GM12891 (cell line): ENCODE data around the gene CMTM3.

Experiments used
- PAX5 ChIP-seq: IDR thresholded peaks from 2 replicates; pipeline ENCODE4 v1.6.1; 2011; ENCODE audit warnings: low read length, moderate library complexity, mild to moderate bottlenecking; ENCODE audit not compliant: insufficient read depth, severe bottlenecking
- POLR2A ChIP-seq: IDR thresholded peaks from 2 replicates; pipeline ENCODE4 v1.6.1; 2011; ENCODE audit warnings: low read depth, low read length, control low read depth
- POLR2AphosphoS5 ChIP-seq: IDR thresholded peaks from 2 replicates; pipeline ENCODE4 v1.6.1; 2011; ENCODE audit warnings: low read depth, low read length, control low read depth
- POU2F2 ChIP-seq: IDR thresholded peaks from 2 replicates; pipeline ENCODE4 v1.6.1; 2011; ENCODE audit warnings: low read depth, mild to moderate bottlenecking, control low read depth, low read length, moderate library complexity
- SPI1 ChIP-seq: IDR thresholded peaks from 2 replicates; pipeline ENCODE4 v1.6.1; 2011; ENCODE audit warnings: low read depth, low read length, control low read depth
- TAF1 ChIP-seq: IDR thresholded peaks from 2 replicates; pipeline ENCODE4 v1.6.1; 2011; ENCODE audit warnings: low read depth, low read length, control low read depth

DNA sequence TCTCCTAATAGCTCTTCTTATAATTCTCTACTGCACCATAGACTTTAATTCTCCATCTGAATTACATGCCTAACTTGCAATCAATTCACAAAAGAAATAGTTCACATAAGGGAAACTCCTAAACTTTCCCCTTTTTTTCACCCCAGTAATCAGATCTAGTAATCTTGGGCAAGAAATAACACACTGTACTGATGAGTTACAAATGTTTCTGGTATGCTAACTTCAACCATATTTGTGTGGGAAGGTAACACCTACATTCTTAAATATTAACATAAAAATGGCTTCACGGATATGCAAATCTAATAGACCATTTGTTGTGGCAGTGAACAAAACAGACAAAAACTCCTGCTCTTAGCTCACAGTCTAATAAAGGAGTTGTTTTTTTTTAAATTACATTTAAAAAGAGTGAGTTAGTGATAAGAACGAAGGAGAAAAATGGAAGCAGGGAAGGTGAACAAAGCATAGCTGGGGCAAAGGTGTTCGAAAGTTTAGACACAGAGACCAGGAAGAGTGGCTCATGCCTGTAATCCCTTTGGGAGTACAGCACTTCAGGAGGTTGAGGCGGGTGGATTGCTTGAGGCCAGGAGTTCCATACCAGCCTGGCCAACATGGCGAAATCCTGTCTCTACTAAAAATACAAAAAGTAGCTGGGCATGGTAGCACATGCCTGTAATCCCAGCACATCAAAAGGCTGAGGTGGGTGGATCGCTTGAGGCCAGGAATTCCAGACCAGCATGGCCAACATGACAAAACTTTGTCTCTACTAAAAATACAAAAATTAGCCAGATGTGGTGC is 34.8 kb downstream of the CMTM3 start:
- TF ChIP-seq POLR2AphosphoS5: no peak
- no peak for TF ChIP-seq POLR2A
- no peak for TF ChIP-seq SPI1
- TF ChIP-seq TAF1: no peak
- no peak for TF ChIP-seq POU2F2
- TF ChIP-seq PAX5: no peak
